SK-N-MC (cell line): ENCODE data around the gene AANAT.

Experiments used
- EZH2 ChIP-seq: fragments of 200-600 bp; sonication (generic); IDR thresholded peaks from one replicate; pipeline ENCODE4 v1.6.1; 2017; ENCODE audit warnings: antibody characterized with exemption
- FOXP2 ChIP-seq: optimal IDR thresholded peaks from 2 replicates; pipeline ENCODE3; 2011; ENCODE audit warnings: mild to moderate bottlenecking, moderate library complexity; ENCODE audit not compliant: insufficient read depth; ENCODE audit errors: extremely low read length, control extremely low read depth
- POLR2AphosphoS5 ChIP-seq: IDR thresholded peaks from 2 replicates; pipeline ENCODE4 v1.6.1; 2012; ENCODE audit warnings: mild to moderate bottlenecking, low read depth, low read length, borderline replicate concordance

- TF ChIP-seq POLR2AphosphoS5 (no peak), EZH2 (no peak), FOXP2 (no peak)
Observed at GRCh38 chr17:76452127-76452659, 15.2 kb upstream of the AANAT start.
